SU-DHL-6 (cell line): ENCODE data around the gene ZNF747.
"Not testable (repeated sequence)": the region's sequence is repeated elsewhere in the genome, so short reads cannot be mapped to it uniquely, and the experiment has no call there.

Experiments
- H2AFZ ChIP-seq: fragments of 200-600 bp; sonication (generic); 2 replicates; pipeline ENCODE4 v1.6.1; 2014; ENCODE audit warnings: low read depth, mild to moderate bottlenecking, moderate library complexity, mixed read lengths, antibody characterized with exemption, low read length; ENCODE audit not compliant: severe bottlenecking
- H3F3A ChIP-seq: fragments of 200-600 bp; shearing (Covaris generic); 2 replicates; pipeline ENCODE4 v1.6.0; 2016; ENCODE audit warnings: antibody characterized with exemption, mild to moderate bottlenecking; ENCODE audit not compliant: insufficient read depth
- H3K27ac ChIP-seq: fragments of 200-600 bp; sonication (generic); 2 replicates; pipeline ENCODE4 v1.5.1; 2016; ENCODE audit warnings: low read depth, mild to moderate bottlenecking, low read length, moderate library complexity, mixed read lengths
- H3K27me3 ChIP-seq: fragments of 200-600 bp; sonication (generic), shearing (Covaris generic); 2 replicates; pipeline ENCODE4 v1.6.0; 2014; ENCODE audit warnings: mild to moderate bottlenecking, low read length
- H3K36me3 ChIP-seq: fragments of 200-600 bp; sonication (generic); 2 replicates; pipeline ENCODE4 v1.6.1; 2014; ENCODE audit warnings: mild to moderate bottlenecking, low read length, mixed read lengths
- H3K4me2 ChIP-seq: fragments of 300-600, 200-600 bp; shearing (Covaris generic), sonication (generic); 2 replicates; pipeline ENCODE4 v1.6.0; 2014; ENCODE audit warnings: low read length, low read depth, mild to moderate bottlenecking; ENCODE audit not compliant: poor library complexity, severe bottlenecking
- H3K4me3 ChIP-seq: fragments of 200-600 bp; sonication (generic); 2 replicates; pipeline ENCODE4 v1.5.1; 2014; ENCODE audit warnings: antibody characterized with exemption, low read length, mild to moderate bottlenecking, mixed read lengths; ENCODE audit not compliant: insufficient read depth, poor library complexity, severe bottlenecking
- H3K79me2 ChIP-seq: fragments of 200-600 bp; sonication (generic); 2 replicates; pipeline ENCODE4 v1.6.1; 2014; ENCODE audit warnings: mild to moderate bottlenecking, low read length, moderate library complexity; ENCODE audit not compliant: insufficient read depth
- H3K9ac ChIP-seq: fragments of 200-600 bp; sonication (generic); 2 replicates; pipeline ENCODE4 v1.7.0; 2014; ENCODE audit warnings: mild to moderate bottlenecking, low read length
- H3K9me2 ChIP-seq: fragments of 200-600 bp; sonication (generic); replicated peaks from 2 replicates; pipeline ENCODE4 v1.6.1; 2014; ENCODE audit warnings: low read length; ENCODE audit not compliant: insufficient read depth
- H3K9me3 ChIP-seq: fragments of 200-600 bp; sonication (generic); 2 replicates; pipeline ENCODE4 v1.6.1; 2014; ENCODE audit warnings: low read length, mixed read lengths; ENCODE audit not compliant: insufficient read depth
- H4K20me1 ChIP-seq: fragments of 200-600 bp; sonication (generic); 2 replicates; pipeline ENCODE4 v1.6.1; 2014; ENCODE audit warnings: low read depth, mild to moderate bottlenecking, antibody characterized with exemption, low read length, moderate library complexity, mixed read lengths
- EZH2phosphoT487 ChIP-seq: fragments of 200-600 bp; sonication (generic), shearing (Covaris generic); conservative IDR thresholded peaks from 2 replicates; pipeline ENCODE4 v1.6.1; 2018; ENCODE audit warnings: mild to moderate bottlenecking, antibody characterized with exemption, low read length, moderate library complexity, mixed read lengths
- TF ChIP-seq, protein P1 (sequence below): fragments of 200-600 bp; sonication (generic); IDR thresholded peaks from one replicate; pipeline ENCODE4 v1.5.1; 2017; ENCODE audit warnings: antibody characterized with exemption, mild to moderate bottlenecking, low read length, moderate library complexity; ENCODE audit not compliant: insufficient read depth, poor library complexity, severe bottlenecking

The ZNF747 gene

GRCh38 chr16:30525844-30526136, 8.9 kb downstream of the ZNF747 start:
- no peaks in the 10 kb centered on the region for H3K9me3 ChIP-seq
- H2AFZ ChIP-seq: no peak overlapping the region
- H3K27ac ChIP-seq: peak overlapping the region; percentile 75
- H3F3A ChIP-seq: peaks cover 40% of the 10 kb centered on the region
- H3K4me3 ChIP-seq: peak overlapping the region; percentile 92
- H3K9me2 ChIP-seq: no peaks in the 10 kb centered on the region
- no peaks in the 10 kb centered on the region for H4K20me1 ChIP-seq
- H3K79me2 ChIP-seq: no peaks in the 10 kb centered on the region
- H3K4me2 ChIP-seq: peak overlapping the region; percentile 96
- H3K9ac ChIP-seq: peak overlapping the region; percentile 78
- H3K36me3 ChIP-seq: no peaks in the 10 kb centered on the region
- no peaks in the 10 kb centered on the region for H3K27me3 ChIP-seq
- TF ChIP-seq EZH2phosphoT487: no peak
- TF ChIP-seq, protein P1, sequence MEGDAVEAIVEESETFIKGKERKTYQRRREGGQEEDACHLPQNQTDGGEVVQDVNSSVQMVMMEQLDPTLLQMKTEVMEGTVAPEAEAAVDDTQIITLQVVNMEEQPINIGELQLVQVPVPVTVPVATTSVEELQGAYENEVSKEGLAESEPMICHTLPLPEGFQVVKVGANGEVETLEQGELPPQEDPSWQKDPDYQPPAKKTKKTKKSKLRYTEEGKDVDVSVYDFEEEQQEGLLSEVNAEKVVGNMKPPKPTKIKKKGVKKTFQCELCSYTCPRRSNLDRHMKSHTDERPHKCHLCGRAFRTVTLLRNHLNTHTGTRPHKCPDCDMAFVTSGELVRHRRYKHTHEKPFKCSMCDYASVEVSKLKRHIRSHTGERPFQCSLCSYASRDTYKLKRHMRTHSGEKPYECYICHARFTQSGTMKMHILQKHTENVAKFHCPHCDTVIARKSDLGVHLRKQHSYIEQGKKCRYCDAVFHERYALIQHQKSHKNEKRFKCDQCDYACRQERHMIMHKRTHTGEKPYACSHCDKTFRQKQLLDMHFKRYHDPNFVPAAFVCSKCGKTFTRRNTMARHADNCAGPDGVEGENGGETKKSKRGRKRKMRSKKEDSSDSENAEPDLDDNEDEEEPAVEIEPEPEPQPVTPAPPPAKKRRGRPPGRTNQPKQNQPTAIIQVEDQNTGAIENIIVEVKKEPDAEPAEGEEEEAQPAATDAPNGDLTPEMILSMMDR: no peak

GRCh38 chr16:30524575-30525568, 9.8 kb downstream of the ZNF747 start:
- Histone ChIP-seq H3K9ac (no peak overlapping the region), H3K4me3 (no peak overlapping the region), H3K4me2 (no peak overlapping the region)

GRCh38 chr16:30523768-30524574, 10.7 kb downstream of the ZNF747 start:
- no peak overlapping the region for H3K27ac ChIP-seq
- no peaks in the 10 kb centered on the region for H4K20me1 ChIP-seq
- H3K79me2 ChIP-seq: no peaks in the 10 kb centered on the region
- H3K36me3 ChIP-seq: no peaks in the 10 kb centered on the region
- H3K9me3 ChIP-seq: no peaks in the 10 kb centered on the region
- H3K4me3 ChIP-seq: no peak overlapping the region
- no peak overlapping the region for H3K4me2 ChIP-seq
- H3F3A ChIP-seq: peaks cover 49% of the 10 kb centered on the region
- H2AFZ ChIP-seq: no peak overlapping the region
- TF ChIP-seq, protein P1: no peak
- TF ChIP-seq EZH2phosphoT487: no peak
- H3K9me2 ChIP-seq: no peaks in the 10 kb centered on the region
- H3K27me3 ChIP-seq: no peaks in the 10 kb centered on the region
- no peak overlapping the region for H3K9ac ChIP-seq

More at GRCh38 chr16:30524575-30525568, 9.8 kb downstream of the ZNF747 start:
- H4K20me1 ChIP-seq: no peaks in the 10 kb centered on the region
- no peaks in the 10 kb centered on the region for H3K36me3 ChIP-seq
- H3K27ac ChIP-seq: no peak overlapping the region
- H3K9me3 ChIP-seq: no peaks in the 10 kb centered on the region
- H2AFZ ChIP-seq: no peak overlapping the region
- TF ChIP-seq, protein P1: no peak
- no peak for TF ChIP-seq EZH2phosphoT487
- H3K9me2 ChIP-seq: no peaks in the 10 kb centered on the region
- H3F3A ChIP-seq: peaks cover 45% of the 10 kb centered on the region
- no peaks in the 10 kb centered on the region for H3K27me3 ChIP-seq
- H3K79me2 ChIP-seq: no peaks in the 10 kb centered on the region

GRCh38 chr16:30522702-30523463, 11.8 kb downstream of the ZNF747 start:
- not testable (repeated sequence) for H3K4me2 ChIP-seq, H3K9ac ChIP-seq, H2AFZ ChIP-seq, H4K20me1 ChIP-seq, H3K4me3 ChIP-seq, H3K9me3 ChIP-seq, H3K9me2 ChIP-seq, H3K79me2 ChIP-seq, H3K27me3 ChIP-seq, H3K36me3 ChIP-seq
- Histone ChIP-seq H3F3A (peaks cover 47% of the 10 kb centered on the region), H3K27ac (peak overlapping the region; percentile 49)
